GM12872 (cell line): ENCODE measurements around the gene PTRH2.

Experiments used
- CTCF ChIP-seq: IDR thresholded peaks from 3 replicates; pipeline ENCODE4 v1.5.1; 2011; ENCODE audit warnings: low read depth, mild to moderate bottlenecking, low read length, moderate library complexity; ENCODE audit not compliant: insufficient read depth

The PTRH2 gene

GRCh38 chr17:59707149-59707970 is at the start of gene PTRH2, which contains the start of gene VMP1:
Gene PTRH2 (minus strand): TSS chr17:59707430. CDS start chr17:59697978, 9,452 bp downstream.
Gene VMP1 (plus strand): TSS chr17:59707654. CDS start chr17:59731447, 23,793 bp downstream.
- TF ChIP-seq CTCF = no peak

- TF ChIP-seq CTCF = no peak
Observed at GRCh38 chr17:59756236-59756818, 49.1 kb upstream of the PTRH2 start.

GRCh38 chr17:59754552-59754951 is 47.3 kb upstream of the PTRH2 start:
- TF ChIP-seq CTCF = no peak

- peak; percentile 51; the same call in 2 of the 3 replicates for TF ChIP-seq CTCF
Observed at GRCh38 chr17:59753522-59754467, 46.6 kb upstream of the PTRH2 start.

- TF ChIP-seq CTCF = no peak
Observed at GRCh38 chr17:59752922-59753321, 45.7 kb upstream of the PTRH2 start.

GRCh38 chr17:59752446-59752845 is 45.2 kb upstream of the PTRH2 start:
- TF ChIP-seq CTCF = no peak
